Eye (tissue), 1 donor: Measurements from ENCODE around the gene PTPRN2.
A peak's percentile ranks its signal among the peaks of the same experiment; 100 is the strongest.
"Not testable (repeated sequence)": the region's sequence is repeated elsewhere in the genome, so short reads cannot be mapped to it uniquely, and the experiment has no call there.

Experiments
- DNase-seq: peaks from one replicate; pipeline ENCODE4 v3.0.0-alpha.2; 2015

Gene PTPRN2

GRCh38 chr7:158530800-158531609 lies 56.6 kb downstream of the PTPRN2 start:
- DNase-seq: peak; percentile 29

GRCh38 chr7:158529181-158530096 lies 58.2 kb downstream of the PTPRN2 start:
- peak; percentile 15 for DNase-seq

GRCh38 chr7:158527915-158528502 lies 59.6 kb downstream of the PTPRN2 start:
- DNase-seq: peak; percentile 8

GRCh38 chr7:158527495-158527894 lies 60.1 kb downstream of the PTPRN2 start:
- no peak for DNase-seq

GRCh38 chr7:158527038-158527437 lies 60.6 kb downstream of the PTPRN2 start:
- no peak for DNase-seq

- no peak for DNase-seq
Measured at GRCh38 chr7:158526531-158526930, 61.1 kb downstream of the PTPRN2 start.

- DNase-seq: no peak
Measured at GRCh38 chr7:158525648-158526484, 61.8 kb downstream of the PTPRN2 start.

- DNase-seq: no peak
Measured at GRCh38 chr7:158524749-158525635, 62.6 kb downstream of the PTPRN2 start.

GRCh38 chr7:158524286-158524685 lies 63.3 kb downstream of the PTPRN2 start:
- peak; percentile 35 for DNase-seq

GRCh38 chr7:158523877-158524276 lies 63.7 kb downstream of the PTPRN2 start:
- not testable (repeated sequence) for DNase-seq

GRCh38 chr7:158523165-158523856 lies 64.3 kb downstream of the PTPRN2 start:
- DNase-seq: not testable (repeated sequence)

- DNase-seq: not testable (repeated sequence)
Measured at GRCh38 chr7:158521795-158522194, 65.8 kb downstream of the PTPRN2 start.

- no peak for DNase-seq
Measured at GRCh38 chr7:158520825-158521224, 66.8 kb downstream of the PTPRN2 start.

- DNase-seq: no peak
Measured at GRCh38 chr7:158519633-158520174, 67.9 kb downstream of the PTPRN2 start.

- DNase-seq: no peak
Measured at GRCh38 chr7:158518980-158519632, 68.5 kb downstream of the PTPRN2 start.

- no peak for DNase-seq
Measured at GRCh38 chr7:158517571-158517970, 70.1 kb downstream of the PTPRN2 start.

- no peak for DNase-seq
Measured at GRCh38 chr7:158517072-158517471, 70.6 kb downstream of the PTPRN2 start.

GRCh38 chr7:158516524-158516923 lies 71.1 kb downstream of the PTPRN2 start:
- no peak for DNase-seq

GRCh38 chr7:158512869-158513268 lies 74.8 kb downstream of the PTPRN2 start:
- DNase-seq: no peak

- no peak for DNase-seq
Measured at GRCh38 chr7:158512042-158512441, 75.6 kb downstream of the PTPRN2 start.
